HEK293 (cell line): ENCODE results near the gene KPNA4.

Experiments used
- ELK4 ChIP-seq: IDR thresholded peaks from 2 replicates; pipeline ENCODE4 v1.6.1; 2011; ENCODE audit warnings: mild to moderate bottlenecking, low read depth, low read length, borderline replicate concordance
- ZNF140 ChIP-seq: fragments of 450-650 bp; formaldehyde crosslinking; IDR thresholded peaks from 2 replicates; pipeline ENCODE4 v1.5.1; 2016; ENCODE audit warnings: missing biosample characterization, missing genetic modification characterization

DNA sequence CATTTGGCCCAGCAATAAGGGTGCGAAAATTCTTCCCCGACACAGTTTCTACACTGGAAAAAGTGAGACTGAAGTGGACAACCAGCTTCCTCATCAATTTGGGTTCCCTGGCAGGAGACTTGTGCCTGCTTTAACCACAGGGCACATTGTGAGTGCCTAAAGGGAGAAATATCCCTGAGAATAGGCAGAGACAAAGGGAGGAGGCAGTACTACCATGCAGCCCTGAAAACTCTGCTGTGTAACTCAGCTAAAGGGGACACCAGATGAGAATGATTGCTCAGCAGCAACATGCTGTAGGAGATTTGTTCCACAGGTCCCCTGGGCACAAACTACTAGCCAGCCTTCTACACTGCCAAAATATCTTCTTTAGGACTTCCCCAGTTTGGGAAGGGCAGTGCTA, 15.6 kb upstream of the KPNA4 start:
- TF ChIP-seq ZNF140 (tag by site-specific recombination) (no peak), ELK4 (no peak)
